ENCODE results near the gene GPAT3.

DNA sequence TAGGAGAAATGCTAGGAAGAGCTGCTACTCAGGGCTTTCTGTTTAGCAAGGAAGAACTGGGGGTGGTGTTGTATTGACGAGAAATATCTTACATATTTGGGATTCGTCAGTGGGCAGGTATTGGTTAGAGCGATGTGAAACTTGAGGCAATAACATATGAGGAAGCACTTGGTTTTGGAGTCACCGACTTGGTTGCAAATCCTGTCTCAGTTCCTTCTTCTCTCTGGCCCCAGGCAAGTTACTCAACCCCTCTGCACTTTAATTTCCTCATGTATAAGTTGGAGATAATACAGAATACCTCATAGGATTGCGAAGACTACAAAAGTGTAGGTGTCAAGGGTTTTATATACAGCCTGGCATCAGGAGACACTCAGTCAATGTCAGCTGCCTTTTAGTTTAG lies 34.1 kb downstream of the GPAT3 start:
- TF ChIP-seq, protein P1, sequence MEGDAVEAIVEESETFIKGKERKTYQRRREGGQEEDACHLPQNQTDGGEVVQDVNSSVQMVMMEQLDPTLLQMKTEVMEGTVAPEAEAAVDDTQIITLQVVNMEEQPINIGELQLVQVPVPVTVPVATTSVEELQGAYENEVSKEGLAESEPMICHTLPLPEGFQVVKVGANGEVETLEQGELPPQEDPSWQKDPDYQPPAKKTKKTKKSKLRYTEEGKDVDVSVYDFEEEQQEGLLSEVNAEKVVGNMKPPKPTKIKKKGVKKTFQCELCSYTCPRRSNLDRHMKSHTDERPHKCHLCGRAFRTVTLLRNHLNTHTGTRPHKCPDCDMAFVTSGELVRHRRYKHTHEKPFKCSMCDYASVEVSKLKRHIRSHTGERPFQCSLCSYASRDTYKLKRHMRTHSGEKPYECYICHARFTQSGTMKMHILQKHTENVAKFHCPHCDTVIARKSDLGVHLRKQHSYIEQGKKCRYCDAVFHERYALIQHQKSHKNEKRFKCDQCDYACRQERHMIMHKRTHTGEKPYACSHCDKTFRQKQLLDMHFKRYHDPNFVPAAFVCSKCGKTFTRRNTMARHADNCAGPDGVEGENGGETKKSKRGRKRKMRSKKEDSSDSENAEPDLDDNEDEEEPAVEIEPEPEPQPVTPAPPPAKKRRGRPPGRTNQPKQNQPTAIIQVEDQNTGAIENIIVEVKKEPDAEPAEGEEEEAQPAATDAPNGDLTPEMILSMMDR (conservative IDR thresholded peaks at IDR 0.05; ENCODE audit: low read depth, low read length) = no peak
- no peak for TF ChIP-seq EZH2 (IDR thresholded peaks at IDR 0.05; ENCODE audit: low read length, unreplicated experiment)

All from PC-3 (cell line).